WTC11 (cell line): Measurements from ENCODE around the gene ARV1.

Experiments used
- SMAD4 ChIP-seq: sonication (generic); formaldehyde crosslinking; IDR thresholded peaks from 2 replicates; pipeline ENCODE4 v1.8.0; 2022; ENCODE audit warnings: mild to moderate bottlenecking, missing genetic modification reagents
- TF ChIP-seq, protein P1 (sequence below): sonication (generic); formaldehyde crosslinking; IDR thresholded peaks from 2 replicates; pipeline ENCODE4 v1.8.0; 2022; ENCODE audit warnings: mild to moderate bottlenecking, missing genetic modification reagents

DNA sequence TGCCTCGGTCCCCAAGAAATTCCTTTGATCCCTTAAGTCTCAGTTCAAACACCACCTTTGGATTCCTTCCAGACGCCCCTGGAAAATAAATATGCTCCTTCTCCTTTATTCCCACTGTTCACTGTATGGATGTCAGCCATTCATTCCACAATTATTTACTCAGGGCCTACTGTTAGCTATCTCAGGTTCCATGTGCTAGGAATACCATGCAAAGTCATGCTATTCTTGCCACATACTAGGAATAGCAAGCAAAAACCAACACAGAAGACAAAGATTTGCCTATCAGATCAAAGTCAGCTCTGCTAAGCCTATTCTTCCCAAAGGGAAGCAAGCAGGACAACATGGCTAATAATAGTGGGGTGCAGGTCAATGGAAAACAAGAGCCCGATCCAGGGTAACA, 30.0 kb upstream of the ARV1 start:
- TF ChIP-seq SMAD4 (CRISPR knock-in tag): no peak
- TF ChIP-seq, protein P1, sequence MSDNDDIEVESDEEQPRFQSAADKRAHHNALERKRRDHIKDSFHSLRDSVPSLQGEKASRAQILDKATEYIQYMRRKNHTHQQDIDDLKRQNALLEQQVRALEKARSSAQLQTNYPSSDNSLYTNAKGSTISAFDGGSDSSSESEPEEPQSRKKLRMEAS (CRISPR knock-in tag): no peak
